Ovary (tissue), 9 donors: ENCODE results near the gene ADAD2. TPM values are rescaled to one million over a fixed set of nuclear protein-coding genes. Genes with fewer than 3 reads are reported as not detected.

Experiments used
- DNase-seq, 5 donors: peaks; one replicate each; pipeline ENCODE4 v3.0.0-alpha.2; 2019 to 2020
- H3K27ac ChIP-seq, 2 donors: fragments of 200-600 bp; one replicate each; pipeline versions ENCODE4 v1.5.1 to v1.8.0; 2019 to 2022
- H3K27me3 ChIP-seq: fragments of 200-600 bp; one replicate; pipeline ENCODE4 v1.8.0; 2022
- H3K36me3 ChIP-seq: fragments of 200-600 bp; sonication (generic); one replicate; pipeline ENCODE4 v1.5.1; 2019
- H3K4me1 ChIP-seq: one replicate; pipeline ENCODE4 v1.8.1; 2013; ENCODE audit warnings: mild to moderate bottlenecking, moderate library complexity; ENCODE audit not compliant: insufficient read depth
- H3K4me3 ChIP-seq: fragments of 200-600 bp; sonication (generic); one replicate; pipeline ENCODE4 v1.5.1; 2017
- H3K9me3 ChIP-seq, 2 donors: fragments of 200-600 bp in 1 of 2; sonication (generic) in 1 of 2; one replicate each; pipeline versions ENCODE4 v1.5.1 to v1.8.1; 2013 to 2019; ENCODE audit warnings: mild to moderate bottlenecking in 1 of 2, moderate library complexity in 1 of 2
- EP300 ChIP-seq: sonication (generic); formaldehyde crosslinking; IDR thresholded peaks from one replicate; pipeline ENCODE4 v1.6.1; 2017; ENCODE audit warnings: antibody characterized with exemption
- POLR2A ChIP-seq: fragments of 450-650 bp; IDR thresholded peaks from one replicate; pipeline ENCODE4 v1.6.1; 2017; ENCODE audit warnings: antibody characterized with exemption, mild to moderate bottlenecking, moderate library complexity
- WGBS, 3 donors: extraction: QIAGEN DNeasy Blood & Tissue Kit in 1 of 3; methylation state at CpG; one replicate each; pipeline versions ENCODE4 v1.1.5 to v1.1.7; 2013 to 2017; 5-methylcytosine and 5-hydroxymethylcytosine counted together
- intact Hi-C, 4 donors: fragments of 100-400 bp; cut with DNase I; formaldehyde crosslinking; loops; one replicate each; pipeline versions ENCODE4 v1.11.0 to v1.15.1; 2022 to 2023
- polyA plus RNA-seq, 2 donors: library from polyadenylated mRNA; stranded (reverse); fragments of 200-250 nt in 1 of 2; fragments of 350-450 nt in 1 of 2; fragmentation: Illumina TruSeq in 1 of 2; extraction: RNeasy Lipid Tissue Mini Kit (QIAGEN cat#74804) in 1 of 2; gene quantifications; one replicate each; pipeline ENCODE4 v1.2.3, GENCODE V29; 2013 to 2014
- total RNA-seq, 7 donors: library from RNA; depleted of rRNA in 2 of 7; stranded (reverse); fragments of >200 nt in 2 of 7; fragmentation: NEBNext Ultra II Directional in 3 of 7; extraction: Animal tissue kit (Norgen Biotek cat#: 25700) in 3 of 7; gene quantifications; one replicate each; pipeline versions ENCODE4 v1.1.0 to v1.2.4, GENCODE V29; 2016 to 2023
- TF ChIP-seq, protein P1 (sequence below), 3 donors: fragments of 450-650 bp in 2 of 3; fragments of 200-600 bp in 1 of 3; IDR thresholded peaks; one replicate each; pipeline versions ENCODE4 v1.5.1 to v1.8.0; 2016 to 2022; ENCODE audit warnings: antibody characterized with exemption in 3 of 3, mild to moderate bottlenecking in 1 of 3
- donor health status: DM: no; HTN: no; CAD: no; lungs with moderate emphysema.
- donor health status: DM: no; HTN: no; CAD: no.
- donor health status: Bipolar disorder and iron deficiency.
- donor health status: DM: yes; HTN: yes; CAD: no.
- donor health status: DM: no; HTN: no; CAD: no.
- donor health status: DM: yes; HTN: yes; CAD: no.

The ADAD2 gene
- total and polyA plus RNA-seq, 9 donors, result 0.12 to 2.0 (median 0.84) TPM; not detected in 5

DNA sequence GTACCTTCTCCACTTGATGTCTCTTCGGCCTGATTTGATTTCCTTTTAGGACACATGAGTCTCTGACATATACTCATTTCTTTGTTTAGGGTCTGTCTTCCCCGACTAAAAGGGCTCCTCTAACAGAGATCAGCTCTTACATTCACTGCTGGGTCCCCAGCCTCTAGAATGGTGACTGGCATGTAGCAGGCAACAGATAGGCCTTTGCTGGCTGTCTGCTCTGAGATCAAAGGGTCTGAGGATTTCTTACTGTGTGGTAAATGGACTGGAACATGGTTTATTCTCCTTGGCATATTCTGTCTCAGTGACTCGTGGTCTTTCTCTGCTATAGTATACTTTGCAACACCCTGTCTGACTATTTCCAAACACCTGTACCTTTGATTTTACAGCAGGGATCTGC lies 29.2 kb upstream of the ADAD2 start:
- WGBS, 3 donors, result 57 to 62% (median 59%) methylated on average over 3 of the region's 3 CpGs
- Histone ChIP-seq H3K9me3 (no peaks in the 10 kb centered on the region), H3K27ac (no peak overlapping the region), H3K4me3 (no peak overlapping the region), H3K36me3 (no peaks in the 10 kb centered on the region), H3K4me1 (no peaks in the 10 kb centered on the region), H3K27me3 (no peaks in the 10 kb centered on the region)
- intact Hi-C loops, result no loop called here
- no peak for DNase-seq
- TF ChIP-seq, protein P1, sequence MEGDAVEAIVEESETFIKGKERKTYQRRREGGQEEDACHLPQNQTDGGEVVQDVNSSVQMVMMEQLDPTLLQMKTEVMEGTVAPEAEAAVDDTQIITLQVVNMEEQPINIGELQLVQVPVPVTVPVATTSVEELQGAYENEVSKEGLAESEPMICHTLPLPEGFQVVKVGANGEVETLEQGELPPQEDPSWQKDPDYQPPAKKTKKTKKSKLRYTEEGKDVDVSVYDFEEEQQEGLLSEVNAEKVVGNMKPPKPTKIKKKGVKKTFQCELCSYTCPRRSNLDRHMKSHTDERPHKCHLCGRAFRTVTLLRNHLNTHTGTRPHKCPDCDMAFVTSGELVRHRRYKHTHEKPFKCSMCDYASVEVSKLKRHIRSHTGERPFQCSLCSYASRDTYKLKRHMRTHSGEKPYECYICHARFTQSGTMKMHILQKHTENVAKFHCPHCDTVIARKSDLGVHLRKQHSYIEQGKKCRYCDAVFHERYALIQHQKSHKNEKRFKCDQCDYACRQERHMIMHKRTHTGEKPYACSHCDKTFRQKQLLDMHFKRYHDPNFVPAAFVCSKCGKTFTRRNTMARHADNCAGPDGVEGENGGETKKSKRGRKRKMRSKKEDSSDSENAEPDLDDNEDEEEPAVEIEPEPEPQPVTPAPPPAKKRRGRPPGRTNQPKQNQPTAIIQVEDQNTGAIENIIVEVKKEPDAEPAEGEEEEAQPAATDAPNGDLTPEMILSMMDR (IDR thresholded peaks at IDR 0.05), result no peak
- TF ChIP-seq POLR2A (no peak), EP300 (no peak)

DNA sequence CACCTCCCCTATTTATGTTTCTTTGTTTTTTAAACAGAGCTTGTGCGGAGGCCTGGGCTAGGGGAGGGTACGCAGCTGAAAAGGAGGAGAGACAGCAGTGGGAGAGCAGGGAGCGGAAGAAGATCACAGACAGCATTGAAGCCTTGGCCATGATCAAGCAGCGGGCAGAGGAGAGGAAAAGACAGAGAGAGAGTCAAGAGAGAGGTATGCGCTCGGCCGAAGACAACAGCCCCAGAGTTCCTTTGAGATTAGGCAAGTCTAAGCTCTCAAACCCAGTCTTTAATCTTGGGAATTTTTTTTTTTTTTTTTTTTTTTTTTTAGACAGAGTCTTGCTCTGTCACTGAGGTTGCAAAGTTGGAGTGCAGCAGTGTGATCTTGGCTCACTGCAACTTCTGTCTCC lies 25.2 kb upstream of the ADAD2 start:
- 55 to 57% (median 56%) methylated on average over 7 of the region's 7 CpGs for WGBS, 3 donors
- no peaks in the 10 kb centered on the region for H3K4me1 ChIP-seq
- H3K9me3 ChIP-seq, result no peaks in the 10 kb centered on the region
- no peak for DNase-seq
- TF ChIP-seq POLR2A (no peak), EP300 (no peak)
- TF ChIP-seq, protein P1 (IDR thresholded peaks at IDR 0.05), result no peak
- H3K27ac ChIP-seq, result no peak overlapping the region
- no peaks in the 10 kb centered on the region for H3K27me3 ChIP-seq
- H3K36me3 ChIP-seq, result no peaks in the 10 kb centered on the region
- H3K4me3 ChIP-seq, result no peak overlapping the region
- intact Hi-C loops, result no loop called here

DNA sequence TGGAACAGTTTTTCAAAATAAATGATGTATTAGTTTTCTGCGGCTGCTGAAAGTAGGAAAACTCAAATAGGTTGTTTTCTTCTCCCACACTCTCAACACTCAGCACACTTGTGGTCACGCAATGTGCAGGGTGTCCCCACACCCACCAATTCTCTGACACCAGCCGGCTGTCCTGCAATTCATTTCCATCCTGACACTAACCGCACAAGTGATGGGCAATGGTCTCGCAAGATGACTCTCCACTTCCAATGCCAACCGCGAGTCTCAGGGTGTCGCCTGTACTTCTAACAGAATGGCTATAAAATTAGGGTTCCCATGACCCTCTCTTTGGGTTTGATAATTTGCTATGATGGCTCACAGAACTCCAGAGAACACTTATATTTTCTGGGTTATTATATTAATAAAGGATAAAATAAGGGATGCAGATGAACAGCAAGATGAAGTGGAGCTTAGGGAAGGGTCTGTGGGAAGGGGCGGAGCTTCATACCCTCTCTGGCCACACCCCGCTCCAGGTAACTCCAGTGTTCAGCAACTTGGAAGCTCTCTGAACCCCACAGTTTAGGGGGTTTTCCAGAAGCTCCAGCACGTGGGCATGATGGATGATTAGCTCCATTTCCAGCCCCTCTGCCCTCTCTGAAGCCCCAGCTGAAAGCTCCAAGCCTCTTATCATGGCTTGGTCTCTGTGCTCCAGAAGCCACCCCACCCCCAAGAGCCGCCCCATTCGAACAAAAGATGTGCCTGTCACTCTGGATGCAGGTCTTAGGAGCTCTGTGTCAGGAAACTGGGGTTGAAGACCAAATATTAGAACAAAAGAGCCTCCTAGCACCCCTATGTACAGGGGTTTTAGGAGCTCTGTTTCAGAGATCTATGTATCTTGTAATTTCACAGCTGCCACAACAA lies 23.9 kb upstream of the ADAD2 start:
- no peak for DNase-seq
- Histone ChIP-seq H3K36me3 (no peaks in the 10 kb centered on the region), H3K9me3 (no peaks in the 10 kb centered on the region), H3K27ac (no peak overlapping the region), H3K27me3 (no peaks in the 10 kb centered on the region), H3K4me1 (no peaks in the 10 kb centered on the region), H3K4me3 (no peak overlapping the region)
- intact Hi-C loops, result no loop called here
- WGBS, 3 donors, result 80 to 83% (median 80%) methylated on average over 13 of the region's 13 CpGs
- TF ChIP-seq EP300 (no peak), POLR2A (no peak)
- TF ChIP-seq, protein P1 (IDR thresholded peaks at IDR 0.05), result no peak

DNA sequence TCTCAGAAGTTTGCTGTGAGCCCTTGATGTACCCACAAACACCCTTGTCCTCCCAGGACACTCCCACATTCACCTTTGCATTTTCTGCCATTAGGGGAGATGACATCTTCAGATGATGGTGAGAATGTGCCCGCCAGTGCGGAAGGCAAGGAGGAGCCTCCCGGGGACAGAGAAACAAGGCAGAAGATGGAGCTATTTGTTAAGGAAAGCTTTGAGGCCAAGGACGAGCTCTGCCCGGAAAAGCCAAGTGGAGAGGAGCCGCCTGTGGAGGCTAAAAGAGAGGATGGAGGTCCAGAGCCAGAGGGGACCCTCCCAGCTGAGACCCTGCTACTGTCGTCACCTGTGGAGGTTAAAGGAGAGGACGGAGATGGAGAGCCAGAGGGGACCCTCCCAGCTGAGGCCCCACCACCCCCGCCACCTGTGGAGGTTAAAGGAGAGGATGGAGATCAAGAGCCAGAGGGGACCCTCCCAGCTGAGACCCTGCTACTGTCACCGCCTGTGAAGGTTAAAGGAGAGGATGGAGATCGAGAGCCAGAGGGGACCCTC lies 21.1 kb upstream of the ADAD2 start:
- Histone ChIP-seq H3K4me3 (no peak overlapping the region), H3K27me3 (no peaks in the 10 kb centered on the region), H3K4me1 (no peaks in the 10 kb centered on the region), H3K36me3 (no peaks in the 10 kb centered on the region), H3K9me3 (no peaks in the 10 kb centered on the region), H3K27ac (no peak overlapping the region)
- intact Hi-C loops, result loop anchor here in 1 of 4 donors (10.0 kb wide), 2 partner anchors 85 to 205 kb away; partner anchors contain the start of gene NECAB2
- WGBS, 3 donors, result 70 to 77% (median 75%) methylated on average over 11 of the region's 11 CpGs
- TF ChIP-seq, protein P1 (IDR thresholded peaks at IDR 0.05), result no peak
- TF ChIP-seq EP300, result no peak
- TF ChIP-seq POLR2A, result no peak
- no peak for DNase-seq
